Sigmoid colon (tissue), 7 donors: Measurements from ENCODE around the gene USH2A. TPM values are rescaled to one million over a fixed set of nuclear protein-coding genes. Genes with fewer than 3 reads are reported as not detected.

Source experiments
- DNase-seq: peaks from one replicate; pipeline ENCODE4 v3.0.0-alpha.2; 2019
- H3K27ac ChIP-seq, 4 donors: fragments of 200-600 bp; sonication (generic); one replicate each; pipeline ENCODE4 v1.5.1; 2016 to 2019; ENCODE audit warnings: mild to moderate bottlenecking in 1 of 4
- H3K27me3 ChIP-seq, 3 donors: fragments of 200-600 bp; sonication (generic); one replicate each; pipeline ENCODE4 v1.5.1; 2019; ENCODE audit warnings: mild to moderate bottlenecking in 1 of 3
- H3K36me3 ChIP-seq, 4 donors: fragments of 200-600 bp; sonication (generic); one replicate each; pipeline ENCODE4 v1.5.1; 2016 to 2019
- H3K4me1 ChIP-seq, 4 donors: fragments of 200-600 bp; sonication (generic); one replicate each; pipeline ENCODE4 v1.5.1; 2017 to 2019
- H3K4me3 ChIP-seq, 4 donors: fragments of 200-600 bp; sonication (generic); one replicate each; pipeline ENCODE4 v1.5.1; 2017 to 2019; ENCODE audit warnings: mild to moderate bottlenecking in 2 of 4, moderate library complexity in 1 of 4
- H3K9me3 ChIP-seq, 4 donors: fragments of 200-600 bp in 3 of 4; sonication (generic) in 3 of 4; one replicate each; pipeline versions ENCODE4 v1.5.1 to v1.6.1; 2013 to 2019
- CTCF ChIP-seq, 4 experiments: fragments of 450-650 bp in 3 of 4; fragments of 200-600 bp in 1 of 4; IDR thresholded peaks; one replicate each; pipeline ENCODE4 v1.5.1; 2016 to 2019; ENCODE audit warnings: antibody characterized with exemption in 4 of 4, mild to moderate bottlenecking in 3 of 4, moderate library complexity in 2 of 4
- EP300 ChIP-seq, 4 donors: sonication (generic); formaldehyde crosslinking; IDR thresholded peaks; one replicate each; pipeline ENCODE4 v1.6.1; 2017; ENCODE audit warnings: antibody characterized with exemption in 4 of 4
- POLR2A ChIP-seq, 2 donors: fragments of 450-650 bp; IDR thresholded peaks; one replicate each; pipeline ENCODE4 v1.6.1; 2016; ENCODE audit warnings: antibody characterized with exemption in 2 of 2, mild to moderate bottlenecking in 2 of 2, moderate library complexity in 2 of 2
- POLR2AphosphoS5 ChIP-seq, 4 donors: sonication (generic); formaldehyde crosslinking; IDR thresholded peaks; one replicate each; pipeline ENCODE4 v1.6.1; 2017; ENCODE audit warnings: antibody characterized with exemption in 4 of 4
- WGBS, 2 donors: extraction: QIAGEN DNeasy Blood & Tissue Kit; methylation state at CpG; one replicate each; pipeline ENCODE4 v1.1.7; 2013; 5-methylcytosine and 5-hydroxymethylcytosine counted together
- intact Hi-C: fragments of 100-400 bp; cut with DNase I; formaldehyde crosslinking; loops from one replicate; pipeline ENCODE4 v1.15.1; 2023
- polyA plus RNA-seq, 3 donors: library from polyadenylated mRNA; stranded (reverse); fragments of 200-250 nt; gene quantifications; one replicate each; pipeline ENCODE4 v1.2.3, GENCODE V29; 2013
- total RNA-seq, 4 donors: library from RNA; depleted of rRNA; stranded (reverse); fragments of >200 nt; gene quantifications; one replicate each; pipeline ENCODE4 v1.1.0, GENCODE V29; 2016
- donor health status: healthy with polysubstance abuse.
- donor health status: Bipolar disorder and iron deficiency.
- donor health status: healthy.

The USH2A gene
- total and polyA plus RNA-seq, 7 donors: under 0.01 TPM; not detected in 6

- intact Hi-C loops: no loop called here
- DNase-seq: no peak
- Histone ChIP-seq H3K9me3 (no peaks in the 10 kb centered on the region), H3K27me3 (no peaks in the 10 kb centered on the region), H3K36me3 (no peaks in the 10 kb centered on the region), H3K4me1 (no peaks in the 10 kb centered on the region), H3K4me3 (no peak overlapping the region), H3K27ac (no peak overlapping the region)
- WGBS, 2 donors: 83 to 86% methylated on average over 6 of the region's 6 CpGs
- no peak for TF ChIP-seq POLR2AphosphoS5 (IDR thresholded peaks at IDR 0.05)
- TF ChIP-seq EP300 (IDR thresholded peaks at IDR 0.05): no peak
- no peak for TF ChIP-seq CTCF (IDR thresholded peaks at IDR 0.05)
- TF ChIP-seq POLR2A (IDR thresholded peaks at IDR 0.05): no peak
These were observed 517.6 kb downstream of the USH2A start for GRCh38 chr1:215905493-215906115.

GRCh38 chr1:215900684-215901083 lies 522.6 kb downstream of the USH2A start:
- intact Hi-C loops: no loop called here
- TF ChIP-seq EP300 (IDR thresholded peaks at IDR 0.05) (no peak), POLR2A (IDR thresholded peaks at IDR 0.05) (no peak), CTCF (IDR thresholded peaks at IDR 0.05) (no peak), POLR2AphosphoS5 (IDR thresholded peaks at IDR 0.05) (no peak)
- WGBS, 2 donors: 70 to 83% methylated on average over 6 of the region's 6 CpGs
- Histone ChIP-seq H3K36me3 (no peaks in the 10 kb centered on the region), H3K4me1 (no peaks in the 10 kb centered on the region), H3K4me3 (no peak overlapping the region), H3K27me3 (no peaks in the 10 kb centered on the region), H3K9me3 (no peaks in the 10 kb centered on the region), H3K27ac (no peak overlapping the region)
- no peak for DNase-seq

- no peak for DNase-seq
- H3K4me3 ChIP-seq: no peak overlapping the region
- H3K27me3 ChIP-seq: no peaks in the 10 kb centered on the region
- no peaks in the 10 kb centered on the region for H3K9me3 ChIP-seq
- 86 to 95% methylated on average over 5 of the region's 5 CpGs for WGBS, 2 donors
- TF ChIP-seq CTCF (IDR thresholded peaks at IDR 0.05) (no peak), POLR2A (IDR thresholded peaks at IDR 0.05) (no peak), POLR2AphosphoS5 (IDR thresholded peaks at IDR 0.05) (no peak), EP300 (IDR thresholded peaks at IDR 0.05) (no peak)
- intact Hi-C loops: no loop called here
- no peaks in the 10 kb centered on the region for H3K4me1 ChIP-seq
- H3K27ac ChIP-seq: no peak overlapping the region
- H3K36me3 ChIP-seq: no peaks in the 10 kb centered on the region
These were observed 523.3 kb downstream of the USH2A start for GRCh38 chr1:215899901-215900300.

GRCh38 chr1:215895893-215896292 lies 527.4 kb downstream of the USH2A start:
- no peaks in the 10 kb centered on the region for H3K36me3 ChIP-seq
- H3K4me3 ChIP-seq: no peak overlapping the region
- TF ChIP-seq CTCF (IDR thresholded peaks at IDR 0.05) (no peak), EP300 (IDR thresholded peaks at IDR 0.05) (no peak), POLR2AphosphoS5 (IDR thresholded peaks at IDR 0.05) (no peak), POLR2A (IDR thresholded peaks at IDR 0.05) (no peak)
- no peak for DNase-seq
- no peaks in the 10 kb centered on the region for H3K9me3 ChIP-seq
- no peaks in the 10 kb centered on the region for H3K27me3 ChIP-seq
- intact Hi-C loops: no loop called here
- WGBS, 2 donors: 79 to 88% methylated on average over 3 of the region's 3 CpGs
- no peak overlapping the region for H3K27ac ChIP-seq
- peaks cover 0 to 7% (median 0%) of the 10 kb centered on the region in 4 donors for H3K4me1 ChIP-seq

- H3K27me3 ChIP-seq: no peaks in the 10 kb centered on the region
- H3K36me3 ChIP-seq: no peaks in the 10 kb centered on the region
- DNase-seq: no peak
- 63 to 73% methylated on average over 2 of the region's 2 CpGs for WGBS, 2 donors
- intact Hi-C loops: no loop called here
- no peaks in the 10 kb centered on the region for H3K9me3 ChIP-seq
- H3K4me3 ChIP-seq: no peak overlapping the region
- H3K4me1 ChIP-seq: peaks cover 0 to 7% (median 0%) of the 10 kb centered on the region in 4 donors
- H3K27ac ChIP-seq: no peak overlapping the region
- no peak for TF ChIP-seq CTCF (IDR thresholded peaks at IDR 0.05)
- TF ChIP-seq POLR2A (IDR thresholded peaks at IDR 0.05): no peak
- no peak for TF ChIP-seq EP300 (IDR thresholded peaks at IDR 0.05)
- no peak for TF ChIP-seq POLR2AphosphoS5 (IDR thresholded peaks at IDR 0.05)
These were observed 528.0 kb downstream of the USH2A start for GRCh38 chr1:215895276-215895675.
